GM18505 (cell line): ENCODE data around the gene EIF2A.

Experiments
- ATAC-seq: cut with Tn5 transposase; IDR thresholded peaks from one replicate; pipeline ENCODE4 v1.9.1; 2021; ENCODE audit not compliant: unreplicated experiment
- POLR2A ChIP-seq: IDR thresholded peaks from 4 replicates; pipeline ENCODE4 v1.6.1; 2011; ENCODE audit warnings: borderline replicate concordance; ENCODE audit not compliant: insufficient read depth, insufficient read length; ENCODE audit errors: extremely low read depth

The EIF2A gene

GRCh38 chr3:150556792-150557191 lies 10.2 kb downstream of the EIF2A start:
- TF ChIP-seq POLR2A = no peak
- no peak for ATAC-seq

GRCh38 chr3:150557725-150558124 lies 11.1 kb downstream of the EIF2A start:
- no peak for ATAC-seq
- TF ChIP-seq POLR2A = no peak

GRCh38 chr3:150564243-150564642 lies 17.7 kb downstream of the EIF2A start:
- TF ChIP-seq POLR2A = no peak
- no peak for ATAC-seq

GRCh38 chr3:150567328-150567727 lies 20.7 kb downstream of the EIF2A start:
- no peak for ATAC-seq
- no peak for TF ChIP-seq POLR2A

- TF ChIP-seq POLR2A = no peak
- ATAC-seq = no peak
These were observed 31.3 kb downstream of the EIF2A start for GRCh38 chr3:150577855-150578254.

GRCh38 chr3:150581174-150581573 lies 34.6 kb downstream of the EIF2A start:
- ATAC-seq = no peak
- no peak for TF ChIP-seq POLR2A

- peak; percentile 64 for ATAC-seq
- no peak for TF ChIP-seq POLR2A
These were observed 36.0 kb downstream of the EIF2A start for GRCh38 chr3:150582620-150583019.

- peak; percentile 42 for ATAC-seq
- TF ChIP-seq POLR2A = no peak
These were observed 36.4 kb downstream of the EIF2A start for GRCh38 chr3:150583028-150583427.

- TF ChIP-seq POLR2A = no peak
- ATAC-seq = no peak
These were observed 41.6 kb downstream of the EIF2A start for GRCh38 chr3:150588027-150588830.

- no peak for ATAC-seq
- no peak for TF ChIP-seq POLR2A
These were observed 43.2 kb downstream of the EIF2A start for GRCh38 chr3:150589759-150590158.

GRCh38 chr3:150594150-150594549 lies 47.6 kb downstream of the EIF2A start:
- ATAC-seq = no peak
- no peak for TF ChIP-seq POLR2A

- ATAC-seq = no peak
- no peak for TF ChIP-seq POLR2A
These were observed 51.1 kb downstream of the EIF2A start for GRCh38 chr3:150597646-150598045.

GRCh38 chr3:150599611-150600297 lies 53.2 kb downstream of the EIF2A start:
- no peak for TF ChIP-seq POLR2A
- no peak for ATAC-seq
